Measurements from ENCODE around the gene PTGER2.

The PTGER2 gene

DNA sequence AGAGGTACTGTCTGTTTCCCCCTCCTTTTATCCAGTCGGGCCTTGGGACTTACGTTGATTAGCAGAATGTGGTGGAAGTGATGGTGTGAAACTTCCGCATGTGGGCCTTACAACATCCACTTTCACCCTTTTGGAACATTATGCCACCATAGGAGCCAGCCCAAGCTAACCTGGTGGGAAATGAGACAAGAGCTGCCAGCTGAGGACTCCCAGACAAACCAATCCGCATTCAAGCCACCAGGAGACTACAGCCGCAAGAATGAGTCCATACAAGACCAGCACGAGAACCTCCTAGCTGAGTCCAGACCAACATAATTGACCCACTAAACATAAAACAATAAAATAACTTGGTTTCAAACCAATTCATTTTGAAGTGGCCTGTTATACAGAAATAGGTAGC is 9.1 kb upstream of the PTGER2 start:
- DNase-seq: no peak

DNA sequence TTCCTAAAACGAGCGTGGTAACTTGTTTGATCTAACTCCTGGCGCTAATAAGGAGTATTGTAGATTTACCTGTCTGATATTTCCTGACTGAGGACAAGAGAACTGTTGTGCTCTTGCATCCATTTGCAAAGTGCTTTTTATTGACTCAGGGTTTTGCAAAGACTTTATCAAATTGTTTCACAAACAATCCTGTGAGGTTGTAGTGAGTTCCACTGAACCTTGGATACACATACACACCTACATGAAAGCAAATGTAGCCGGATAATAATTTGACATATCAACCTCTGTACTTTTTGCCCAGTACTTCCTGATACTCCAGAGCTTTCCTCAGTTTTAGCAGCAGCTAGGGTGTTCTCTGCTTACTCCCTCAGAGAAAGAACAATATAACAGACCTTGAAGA is 6.7 kb upstream of the PTGER2 start:
- no peak for DNase-seq

DNA sequence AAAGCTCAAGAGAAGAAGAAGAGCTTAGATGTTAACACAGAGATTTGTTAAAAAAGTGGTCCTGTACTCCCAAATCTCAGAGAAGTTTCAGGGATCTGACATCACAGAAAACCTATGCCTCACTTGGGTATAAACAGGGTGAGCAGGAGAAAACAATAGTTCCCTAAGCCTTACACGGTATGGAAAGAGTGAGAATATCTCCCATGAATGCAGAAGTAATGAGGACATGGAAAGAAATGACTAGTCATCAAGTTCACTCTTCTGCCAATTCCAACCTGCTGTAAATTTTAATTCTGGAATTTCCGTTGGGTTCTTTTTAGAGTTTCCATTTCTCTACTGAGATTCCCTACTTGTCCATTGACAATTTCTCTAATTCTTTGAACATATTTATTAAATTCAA is 6.2 kb upstream of the PTGER2 start:
- peak; percentile 74 to 93 (median 89) for DNase-seq

DNA sequence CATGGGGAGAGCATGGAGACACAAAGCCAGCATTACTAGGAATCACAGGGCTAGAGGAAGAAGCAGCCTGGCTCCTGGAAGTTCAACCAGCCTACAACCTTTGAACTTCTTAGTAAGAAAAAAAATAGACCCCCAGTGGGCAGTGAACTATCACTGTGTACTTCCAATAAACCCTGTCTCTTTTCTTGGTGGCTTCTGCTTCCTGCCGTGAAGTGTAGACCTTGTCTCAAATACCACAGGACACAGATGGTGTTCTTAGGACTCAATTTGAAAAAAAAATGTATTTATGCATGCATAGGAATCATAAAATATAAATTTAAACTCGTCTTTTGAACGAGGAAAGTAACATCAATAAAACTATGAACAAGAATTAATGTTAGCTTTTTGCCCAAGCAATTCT is 3.6 kb upstream of the PTGER2 start:
- DNase-seq: no peak

DNA sequence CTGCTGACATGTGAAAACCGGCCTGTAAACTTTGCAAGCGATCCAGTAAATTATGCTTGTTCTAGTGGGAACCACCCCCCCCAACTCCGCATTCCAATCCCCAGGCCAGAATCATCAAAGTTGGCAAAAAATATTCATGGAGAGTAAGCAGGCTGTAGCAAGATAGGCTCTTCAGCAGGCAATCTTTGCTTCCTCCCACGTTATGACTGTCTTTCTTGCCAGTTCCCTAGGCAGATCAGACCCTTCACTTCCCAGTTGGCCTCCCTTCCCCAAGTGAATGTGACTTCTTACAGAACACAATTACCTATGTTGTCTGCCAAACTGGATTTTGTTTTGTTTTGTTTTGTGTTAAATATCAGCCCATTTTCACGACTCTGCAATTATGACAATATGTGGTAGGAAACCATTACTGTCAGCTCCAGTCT is 1.2 kb upstream of the PTGER2 start:
- DNase-seq: peak; percentile 74 to 82 (median 82)

DNA sequence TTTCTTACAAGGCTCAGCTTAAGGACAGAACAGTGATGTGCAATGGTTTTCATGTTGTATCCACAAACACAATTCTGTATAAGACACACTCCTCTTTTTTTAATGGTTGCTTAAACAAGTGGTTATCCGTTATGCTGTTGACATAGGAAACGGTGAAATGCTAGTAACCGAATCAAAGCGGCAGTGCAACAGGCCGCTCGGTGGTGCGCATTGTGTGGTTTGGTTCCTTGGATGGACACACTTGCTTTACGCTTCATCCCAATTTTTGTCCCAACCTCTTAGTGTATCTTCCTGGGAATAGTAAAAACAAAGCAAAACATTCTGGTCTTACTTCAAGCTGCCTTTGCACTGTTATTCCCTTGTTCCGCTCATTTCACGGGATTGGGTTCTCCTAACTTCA is 650 bp upstream of the PTGER2 start:
- peak in 2 of 3 donors; percentile 28 to 29 for DNase-seq

DNA sequence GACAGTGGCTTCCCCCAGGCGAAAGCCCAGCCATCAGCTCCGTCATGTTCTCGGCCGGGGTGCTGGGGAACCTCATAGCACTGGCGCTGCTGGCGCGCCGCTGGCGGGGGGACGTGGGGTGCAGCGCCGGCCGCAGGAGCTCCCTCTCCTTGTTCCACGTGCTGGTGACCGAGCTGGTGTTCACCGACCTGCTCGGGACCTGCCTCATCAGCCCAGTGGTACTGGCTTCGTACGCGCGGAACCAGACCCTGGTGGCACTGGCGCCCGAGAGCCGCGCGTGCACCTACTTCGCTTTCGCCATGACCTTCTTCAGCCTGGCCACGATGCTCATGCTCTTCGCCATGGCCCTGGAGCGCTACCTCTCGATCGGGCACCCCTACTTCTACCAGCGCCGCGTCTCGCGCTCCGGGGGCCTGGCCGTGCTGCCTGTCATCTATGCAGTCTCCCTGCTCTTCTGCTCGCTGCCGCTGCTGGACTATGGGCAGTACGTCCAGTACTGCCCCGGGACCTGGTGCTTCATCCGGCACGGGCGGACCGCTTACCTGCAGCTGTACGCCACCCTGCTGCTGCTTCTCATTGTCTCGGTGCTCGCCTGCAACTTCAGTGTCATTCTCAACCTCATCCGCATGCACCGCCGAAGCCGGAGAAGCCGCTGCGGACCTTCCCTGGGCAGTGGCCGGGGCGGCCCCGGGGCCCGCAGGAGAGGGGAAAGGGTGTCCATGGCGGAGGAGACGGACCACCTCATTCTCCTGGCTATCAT is 663 bp downstream of the PTGER2 start:
- peak; percentile 50 to 70 (median 53) for DNase-seq

DNA sequence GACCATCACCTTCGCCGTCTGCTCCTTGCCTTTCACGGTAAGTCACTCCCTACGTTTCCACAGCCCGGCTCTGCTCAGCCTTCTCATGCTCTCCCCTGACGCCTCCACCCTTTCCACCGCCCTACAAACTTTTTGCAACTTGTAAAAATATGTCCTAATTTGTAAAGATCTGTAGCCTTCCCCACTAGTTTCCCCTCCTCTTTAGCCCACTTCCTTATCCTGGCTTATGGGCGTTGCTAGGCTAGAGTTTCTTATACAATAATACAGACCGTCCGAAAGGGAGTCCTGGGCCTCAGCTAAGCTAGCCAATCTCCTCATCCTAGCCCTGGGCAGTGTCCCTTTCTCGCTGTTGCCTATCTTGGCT is 1.2 kb downstream of the PTGER2 start:
- peak; percentile 71 to 75 (median 73) for DNase-seq

DNA sequence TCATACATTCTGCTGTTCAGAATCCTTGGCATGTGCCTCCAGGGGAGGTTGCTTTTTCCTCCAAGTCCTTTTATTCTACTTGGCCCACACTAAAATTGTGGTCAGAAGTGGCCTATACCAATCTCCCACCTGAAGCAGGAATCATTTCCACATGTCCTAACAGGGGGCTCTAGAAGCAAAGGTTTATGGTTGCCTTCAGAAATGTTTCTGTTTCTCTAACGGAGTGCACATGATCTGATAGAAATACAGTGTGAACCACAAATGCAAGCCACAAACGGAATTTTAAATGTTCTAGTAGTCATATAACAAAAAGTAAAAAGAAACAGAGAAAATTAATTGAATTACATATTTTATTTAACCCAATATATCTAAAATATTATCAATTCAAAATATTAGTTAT is 4.0 kb downstream of the PTGER2 start:
- no peak for DNase-seq

DNA sequence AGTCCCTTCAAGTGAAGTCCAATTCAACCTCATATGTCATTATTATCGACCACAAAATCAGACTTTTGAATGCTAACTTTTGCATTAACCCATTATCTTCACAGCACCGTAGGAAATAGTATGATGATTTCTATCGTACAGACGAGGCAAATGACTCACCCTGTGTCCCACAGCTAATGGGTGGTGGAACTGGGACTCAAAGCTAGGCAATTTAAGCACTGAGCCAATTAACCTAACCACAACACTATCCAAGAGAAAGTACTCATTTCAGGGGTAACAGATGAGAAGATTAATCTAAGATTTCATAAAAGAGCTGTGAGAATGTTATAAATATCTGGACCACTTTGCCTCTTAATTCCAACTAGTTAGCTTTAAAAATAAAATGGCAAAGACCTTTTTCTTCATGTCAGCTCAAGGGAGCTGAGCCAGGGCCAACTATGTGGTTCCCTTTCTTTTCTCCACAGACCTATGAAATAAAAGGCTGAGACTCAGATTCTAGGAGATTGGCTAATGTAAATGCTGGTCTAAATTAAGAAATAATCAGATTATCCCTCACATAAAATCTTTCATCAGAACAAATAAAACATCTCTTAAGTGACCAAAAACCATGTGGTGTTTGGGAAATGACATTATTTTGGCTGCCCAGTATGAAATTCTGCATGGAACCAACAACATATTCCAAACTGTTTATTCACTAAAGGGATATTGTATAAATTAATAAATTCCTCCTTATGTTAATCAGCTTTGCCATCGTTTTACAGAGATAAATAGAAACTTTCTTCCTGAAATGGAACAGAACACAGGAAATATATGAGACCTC is 4.9 kb downstream of the PTGER2 start:
- no peak for DNase-seq

DNA sequence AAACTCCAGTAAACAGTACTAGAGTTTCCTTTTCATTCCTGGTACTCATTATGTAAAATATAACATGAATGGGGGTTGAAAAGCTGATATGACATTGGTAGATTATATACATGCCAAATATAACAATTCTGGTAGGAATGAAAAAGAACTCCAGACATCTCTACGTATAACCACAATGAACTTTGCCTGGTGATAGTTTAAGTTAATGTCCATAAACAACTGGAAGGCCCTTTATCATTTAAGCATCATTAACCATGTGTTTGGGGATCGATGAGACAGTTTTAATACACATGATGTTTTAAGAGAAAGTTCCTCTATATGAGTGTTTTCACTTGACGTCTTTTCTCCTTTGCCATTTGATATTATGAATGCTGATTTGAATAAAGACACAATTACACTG is 5.8 kb downstream of the PTGER2 start:
- DNase-seq: no peak

DNA sequence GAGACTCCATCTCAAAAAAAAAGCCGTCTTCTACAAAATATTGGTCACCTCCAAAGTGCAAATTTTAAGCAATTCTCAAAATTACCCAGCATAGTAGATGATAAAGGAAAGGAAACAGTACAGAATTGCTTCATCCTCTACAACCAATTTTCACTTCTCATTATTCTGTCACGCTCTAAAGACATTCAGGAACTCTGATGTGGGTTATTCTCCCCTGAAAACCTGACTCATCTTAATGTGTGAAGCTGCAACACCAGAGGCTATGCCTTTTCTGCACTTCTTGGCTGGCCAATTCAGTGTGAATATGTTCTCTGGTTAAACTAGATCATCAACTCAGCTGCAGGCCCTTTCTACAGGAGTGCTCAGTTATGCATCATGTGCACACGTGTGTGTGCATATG is 11.0 kb downstream of the PTGER2 start:
- peak; percentile 83 to 98 (median 96) for DNase-seq

DNA sequence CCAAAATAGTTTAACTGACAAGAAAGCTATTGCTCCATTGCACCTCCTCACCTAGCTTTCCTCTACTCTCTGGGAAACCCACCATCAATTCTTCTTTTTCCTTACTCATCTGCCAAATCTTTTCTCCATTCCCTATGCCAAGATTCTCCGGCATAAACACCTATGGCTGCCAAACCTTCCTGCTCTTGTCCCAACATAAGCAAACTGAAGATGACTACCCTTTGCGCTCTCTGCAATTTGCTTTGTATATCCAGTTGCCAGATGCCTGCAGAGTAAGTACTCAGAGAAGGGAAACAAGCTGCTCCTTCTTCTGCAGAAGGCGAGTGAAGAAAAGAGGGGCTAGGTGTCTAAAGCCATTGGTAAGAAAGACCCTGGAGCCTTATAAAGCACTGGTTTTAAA is 11.5 kb downstream of the PTGER2 start:
- DNase-seq: no peak

DNA sequence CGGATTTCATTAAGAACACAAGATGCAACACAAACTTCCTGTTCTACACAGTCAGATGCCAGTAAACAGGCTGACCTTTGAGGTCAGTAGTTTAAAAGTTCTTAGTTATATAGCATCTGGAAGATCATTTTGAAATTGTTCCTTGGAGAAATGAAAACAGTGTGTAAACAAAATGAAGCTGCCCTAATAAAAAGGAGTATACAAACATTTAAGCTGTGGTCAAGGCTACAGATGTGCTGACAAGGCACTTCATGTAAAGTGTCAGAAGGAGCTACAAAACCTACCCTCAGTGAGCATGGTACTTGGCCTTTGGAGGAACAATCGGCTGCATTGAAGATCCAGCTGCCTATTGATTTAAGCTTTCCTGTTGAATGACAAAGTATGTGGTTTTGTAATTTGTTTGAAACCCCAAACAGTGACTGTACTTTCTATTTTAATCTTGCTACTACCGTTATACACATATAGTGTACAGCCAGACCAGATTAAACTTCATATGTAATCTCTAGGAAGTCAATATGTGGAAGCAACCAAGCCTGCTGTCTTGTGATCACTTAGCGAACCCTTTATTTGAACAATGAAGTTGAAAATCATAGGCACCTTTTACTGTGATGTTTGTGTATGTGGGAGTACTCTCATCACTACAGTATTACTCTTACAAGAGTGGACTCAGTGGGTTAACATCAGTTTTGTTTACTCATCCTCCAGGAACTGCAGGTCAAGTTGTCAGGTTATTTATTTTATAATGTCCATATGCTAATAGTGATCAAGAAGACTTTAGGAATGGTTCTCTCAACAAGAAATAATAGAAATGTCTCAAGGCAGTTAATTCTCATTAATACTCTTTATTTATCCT is 13.5 kb downstream of the PTGER2 start:
- peak; percentile 30 to 71 (median 69) for DNase-seq

DNA sequence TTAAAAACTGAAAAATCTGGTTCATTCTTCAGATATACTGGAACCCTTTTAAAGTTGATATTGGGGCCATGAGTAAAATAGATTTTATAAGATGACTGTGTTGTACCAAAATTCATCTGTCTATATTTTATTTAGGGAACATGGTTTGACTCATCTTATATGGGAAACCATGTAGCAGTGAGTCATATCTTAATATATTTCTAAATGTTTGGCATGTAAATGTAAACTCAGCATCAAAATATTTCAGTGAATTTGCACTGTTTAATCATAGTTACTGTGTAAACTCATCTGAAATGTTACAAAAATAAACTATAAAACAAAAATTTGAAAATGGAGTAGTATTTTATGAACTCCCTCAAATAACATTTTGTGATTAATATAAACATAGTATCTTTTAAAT is 14.2 kb downstream of the PTGER2 start:
- peak; percentile 45 to 88 (median 85) for DNase-seq

DNA sequence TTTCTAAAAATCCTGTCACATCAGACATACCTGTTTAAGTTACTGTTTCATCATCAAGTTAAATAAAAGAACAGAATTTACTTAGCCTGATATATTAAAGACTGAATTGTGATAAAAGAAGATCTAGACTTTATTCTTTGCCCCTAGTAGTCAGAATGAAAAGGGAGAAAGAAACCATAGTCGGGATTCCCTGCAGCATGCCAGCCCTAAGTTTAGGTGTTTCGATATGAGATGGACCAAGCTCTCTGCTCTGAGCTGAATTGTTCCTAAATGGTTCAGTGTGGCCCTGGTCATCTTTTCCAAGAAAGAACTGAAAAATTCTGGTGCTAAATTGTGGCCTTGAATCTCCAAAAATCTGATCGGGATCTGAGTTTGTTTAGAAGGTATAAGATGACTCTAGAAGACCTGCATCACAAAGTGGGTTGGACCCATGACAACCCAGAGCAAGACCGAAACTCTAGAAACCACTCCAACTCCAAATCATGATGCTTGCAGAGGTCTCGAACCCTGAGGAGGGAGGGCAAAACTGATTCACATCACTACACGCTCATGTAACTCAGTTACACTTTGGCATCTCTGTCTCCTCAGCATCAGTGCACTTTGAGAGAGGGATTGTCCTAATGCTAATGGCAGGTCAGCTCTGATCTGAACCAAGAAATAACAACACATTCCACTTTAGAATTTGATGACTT is 15.7 kb downstream of the PTGER2 start:
- no peak for DNase-seq

DNA sequence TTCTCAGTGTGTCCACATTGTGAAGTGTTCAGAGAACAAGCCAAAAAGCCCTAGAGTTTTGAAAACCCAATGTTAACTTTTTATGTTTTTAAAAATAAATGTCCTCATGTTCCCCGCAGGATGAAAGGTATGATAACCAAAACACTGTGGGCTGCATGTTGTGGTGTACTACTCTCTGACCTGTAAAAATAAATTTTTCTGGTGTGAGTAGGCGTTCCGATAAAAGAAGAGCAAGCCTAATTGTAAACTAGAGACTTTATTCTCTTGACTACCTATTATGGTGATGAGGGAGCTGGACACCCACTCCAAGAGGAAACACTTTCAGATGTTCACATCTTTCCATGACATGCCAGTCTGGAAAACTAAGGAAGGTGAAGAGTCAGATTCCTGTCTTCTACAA is 18.2 kb downstream of the PTGER2 start:
- no peak for DNase-seq

DNA sequence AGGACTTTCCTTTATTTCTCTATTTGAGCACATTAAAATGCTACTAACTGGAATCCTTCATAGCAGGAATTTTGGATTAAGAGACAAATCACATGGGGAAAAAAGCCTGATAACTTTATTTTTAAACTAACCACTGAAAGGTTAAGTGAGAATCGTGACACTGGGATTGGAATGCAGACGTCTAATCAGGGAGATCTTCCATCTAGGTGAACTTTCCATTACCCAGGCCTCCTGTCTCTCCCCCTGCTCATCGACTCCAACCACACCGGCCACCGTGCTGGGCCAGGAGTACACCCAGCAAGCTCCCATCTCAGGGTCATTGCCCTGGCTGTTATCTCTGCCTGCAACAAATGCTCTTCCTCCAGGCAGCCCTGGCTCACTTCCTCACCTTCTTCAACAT is 19.0 kb downstream of the PTGER2 start:
- no peak for DNase-seq

DNA sequence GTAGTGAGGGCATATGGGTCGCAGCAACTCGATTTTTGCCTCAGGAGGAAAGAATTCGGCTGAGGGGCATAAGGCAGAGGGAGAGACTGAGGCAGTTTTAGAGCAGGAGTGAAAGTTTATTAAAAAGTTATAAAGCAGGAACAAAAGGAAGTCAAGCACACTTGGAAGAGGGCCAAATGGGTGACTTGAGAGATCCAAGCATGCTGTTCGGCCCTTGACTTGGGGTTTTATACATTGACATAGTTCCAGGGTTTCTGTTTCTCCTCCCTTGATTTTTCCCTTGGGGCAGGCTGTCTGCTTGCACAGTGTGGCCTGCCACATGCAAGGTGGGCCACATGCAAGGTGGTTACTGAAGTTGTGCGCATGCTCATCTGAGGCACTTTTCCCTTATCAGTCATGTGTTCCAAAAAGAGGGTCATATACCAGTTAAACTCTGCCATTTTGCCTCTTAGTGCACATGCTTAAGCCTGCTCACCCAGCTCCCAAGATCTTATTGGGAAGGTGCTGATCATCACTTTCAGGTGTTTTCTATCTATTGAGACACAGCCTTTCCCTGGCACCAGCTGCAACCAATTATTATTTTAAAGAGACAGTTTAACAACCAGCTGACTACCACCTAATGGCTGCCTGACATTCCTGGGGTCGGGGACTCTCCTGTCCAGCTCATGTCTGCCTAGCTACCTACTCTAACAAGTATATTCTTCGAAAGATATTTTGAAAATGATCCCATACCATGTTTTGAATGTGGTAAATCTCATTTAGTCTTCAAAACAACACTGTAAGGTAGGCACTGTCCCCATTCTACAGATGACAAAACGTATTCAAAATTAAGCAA is 19.9 kb downstream of the PTGER2 start:
- peak; percentile 54 to 57 (median 55) for DNase-seq

DNA sequence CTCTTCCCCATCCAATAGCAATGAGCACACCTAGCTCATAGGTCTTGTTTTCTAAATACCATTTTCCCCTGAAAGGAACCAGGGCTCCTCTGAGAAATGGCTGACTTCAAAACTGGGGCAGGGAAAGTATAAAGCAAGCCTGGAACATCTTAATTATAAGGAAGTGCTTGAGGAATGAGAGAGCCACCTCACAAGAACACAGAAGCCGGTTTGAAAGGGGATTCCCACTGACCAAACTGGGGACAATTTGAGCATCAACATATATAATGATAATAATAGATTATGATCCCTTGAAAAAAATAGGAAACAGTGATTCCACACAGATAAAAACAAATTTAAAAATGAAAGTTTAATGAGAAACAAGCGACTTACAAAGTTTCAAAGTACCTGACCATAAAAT is 22.1 kb downstream of the PTGER2 start:
- peak; percentile 69 to 79 (median 73) for DNase-seq

DNA sequence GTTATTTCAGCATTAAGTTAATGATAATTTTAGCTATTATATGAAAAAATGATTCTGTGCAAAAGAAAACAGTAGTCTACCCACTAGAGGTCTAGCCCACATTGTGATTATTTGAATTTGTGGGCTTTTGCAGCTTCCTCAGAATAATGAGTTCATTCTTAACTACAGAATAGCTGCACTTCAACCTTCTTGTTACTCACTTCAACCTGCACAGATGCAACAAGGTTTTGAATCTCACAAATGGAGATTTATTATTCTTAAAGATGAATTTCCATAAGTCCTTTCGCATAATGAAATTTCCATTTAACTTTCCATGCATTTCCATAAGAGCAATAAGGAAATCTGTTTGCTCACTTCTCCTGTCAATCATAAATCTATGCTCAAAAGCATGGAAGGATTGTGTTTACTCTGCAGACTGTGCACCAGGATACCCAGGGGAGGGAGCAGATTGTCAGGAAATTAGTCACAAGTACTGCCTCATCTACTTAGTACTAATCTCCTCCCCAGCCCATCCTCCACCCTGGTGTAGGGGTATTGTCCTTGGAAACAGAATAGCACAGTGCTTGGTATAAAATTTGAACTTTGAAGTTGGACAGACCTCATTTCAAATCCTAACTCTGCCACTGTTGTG is 24.1 kb downstream of the PTGER2 start:
- no peak for DNase-seq
